ENCODE data around the gene OR5H6.
"Not testable (repeated sequence)": the region's sequence is repeated elsewhere in the genome, so short reads cannot be mapped to it uniquely, and the experiment has no call there.

The OR5H6 gene

DNA sequence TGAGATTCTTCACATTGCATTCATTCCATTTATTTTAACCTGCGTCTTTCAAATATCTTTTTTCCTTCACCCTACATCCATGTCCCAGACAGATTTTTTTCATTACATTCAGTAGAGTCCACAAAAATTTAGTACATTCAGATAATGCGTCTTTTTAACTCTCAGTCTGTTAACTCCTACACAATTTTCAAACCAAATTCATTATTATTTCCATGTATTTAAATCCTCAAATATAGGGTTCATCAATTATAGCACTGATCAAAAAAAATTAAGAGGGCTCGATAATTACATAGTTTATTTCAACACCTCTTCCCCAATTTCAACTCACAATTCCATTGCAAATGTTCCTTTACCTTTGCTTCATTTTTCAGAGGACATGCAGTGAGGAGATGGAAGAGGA is at the start of gene OR5H6:
OR5H6 (plus strand) TSS at position 301 of the 400 bp plus-strand sequence; CDS start at position 390, 89 bp downstream.
- DNase-seq = no peak

DNA sequence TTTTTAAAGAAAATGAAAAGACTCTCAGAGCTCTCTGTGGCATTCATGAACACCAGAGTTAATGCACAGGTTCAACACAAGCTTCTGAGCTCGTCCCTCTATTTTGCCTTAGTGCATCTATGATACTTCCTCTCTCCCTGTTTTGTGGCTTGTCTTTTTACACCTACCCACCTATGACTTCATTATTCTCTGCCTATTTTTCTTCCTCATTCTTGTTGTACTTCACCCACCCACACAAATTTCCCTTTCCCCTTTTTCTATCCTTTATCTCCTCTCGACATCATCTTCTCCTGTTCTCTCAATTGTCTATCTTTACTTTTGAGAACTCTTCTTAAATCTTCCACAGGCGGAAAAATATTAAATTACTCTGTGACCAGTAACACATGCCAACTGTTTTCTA is 49.0 kb upstream of the OR5H6 start:
- DNase-seq = no peak

DNA sequence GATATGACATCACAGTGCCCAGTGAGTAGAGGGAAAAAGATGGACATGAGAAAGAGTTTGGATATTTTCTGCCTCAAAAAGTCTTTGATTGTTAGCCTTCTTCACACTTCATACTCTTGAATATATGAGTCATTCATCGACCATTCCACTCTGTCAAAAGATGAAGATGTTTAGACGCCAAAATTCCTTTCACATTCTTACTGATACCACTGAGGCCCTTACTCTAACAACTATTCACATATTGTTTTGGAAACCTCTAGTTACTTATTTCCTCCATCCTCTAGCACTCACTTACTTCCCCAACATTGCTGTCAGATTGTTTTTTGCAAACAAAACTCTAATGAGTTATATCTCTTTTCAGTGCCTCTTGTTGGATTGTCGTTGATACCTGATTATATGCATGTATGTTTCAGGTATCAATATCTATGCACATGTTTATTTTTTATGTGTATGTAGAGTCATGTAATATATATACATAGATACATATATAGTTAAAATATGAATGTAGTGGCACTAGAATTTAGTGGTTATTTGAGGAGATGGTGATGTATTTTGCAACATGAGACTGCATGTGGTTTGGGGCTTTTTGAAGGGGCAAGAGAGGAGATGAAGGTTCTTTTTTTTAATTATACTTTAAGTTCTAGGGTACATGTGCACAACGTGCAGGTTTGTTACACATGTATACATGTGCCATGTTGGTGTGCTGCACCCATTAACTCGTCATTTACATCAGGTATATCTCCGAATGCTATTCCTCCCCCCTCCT is 40.0 kb upstream of the OR5H6 start:
- no peak for DNase-seq

DNA sequence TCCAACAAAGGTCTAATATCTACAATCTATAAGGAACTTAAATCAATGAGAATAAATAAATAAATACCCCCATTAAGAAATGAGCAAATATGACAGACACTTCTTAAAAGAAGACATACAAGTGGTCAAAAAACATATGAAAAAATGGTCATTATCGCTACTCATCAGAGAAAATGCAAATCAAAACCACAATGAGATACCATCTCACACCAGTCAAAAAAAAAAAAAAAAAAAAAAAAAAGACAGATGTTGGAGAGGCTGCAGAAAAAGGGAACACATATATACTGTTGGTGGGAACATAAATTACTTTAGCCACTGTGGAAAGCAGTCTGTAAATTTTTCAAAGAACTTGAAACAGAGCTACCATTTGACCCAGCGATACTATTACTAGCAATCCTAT is 31.6 kb upstream of the OR5H6 start:
- DNase-seq = no peak

DNA sequence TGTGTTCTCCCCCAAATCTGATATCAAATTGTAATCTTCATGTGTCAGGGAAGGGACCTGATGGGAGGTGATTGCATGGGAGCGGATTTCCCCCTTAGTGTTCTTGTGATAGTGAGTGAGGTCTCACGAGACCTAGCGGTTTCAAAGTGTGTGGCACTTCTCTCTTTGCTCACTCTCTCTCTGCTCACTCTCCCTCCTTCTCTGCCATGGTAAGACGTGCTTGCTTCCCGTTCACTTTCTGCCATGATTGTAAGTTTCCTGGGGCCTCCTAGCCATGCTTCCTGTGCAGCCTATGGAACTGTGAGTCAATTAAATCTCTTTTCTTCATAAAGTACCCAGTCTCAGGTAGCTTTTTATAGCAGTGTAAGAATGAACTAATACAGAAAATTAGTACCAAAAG is 30.6 kb upstream of the OR5H6 start:
- DNase-seq = no peak

DNA sequence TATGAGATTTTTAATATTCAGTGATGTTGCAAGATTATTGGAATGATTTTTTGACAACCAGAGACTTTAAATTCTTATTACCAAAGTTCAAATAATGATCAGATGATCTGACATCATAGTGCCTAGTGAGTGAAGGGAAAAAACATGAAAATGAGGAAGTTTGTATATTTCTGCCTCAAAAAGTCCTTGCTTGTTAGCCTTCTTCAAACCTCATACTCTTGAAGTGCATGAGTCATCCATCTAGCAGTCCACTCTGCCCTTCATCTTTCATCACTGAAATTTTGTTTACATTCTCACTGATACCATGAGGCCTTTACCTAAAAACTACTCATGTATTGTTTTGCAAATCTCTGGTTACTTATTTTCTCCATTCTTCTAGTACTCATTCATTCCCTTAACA is 23.9 kb upstream of the OR5H6 start:
- no peak for DNase-seq

DNA sequence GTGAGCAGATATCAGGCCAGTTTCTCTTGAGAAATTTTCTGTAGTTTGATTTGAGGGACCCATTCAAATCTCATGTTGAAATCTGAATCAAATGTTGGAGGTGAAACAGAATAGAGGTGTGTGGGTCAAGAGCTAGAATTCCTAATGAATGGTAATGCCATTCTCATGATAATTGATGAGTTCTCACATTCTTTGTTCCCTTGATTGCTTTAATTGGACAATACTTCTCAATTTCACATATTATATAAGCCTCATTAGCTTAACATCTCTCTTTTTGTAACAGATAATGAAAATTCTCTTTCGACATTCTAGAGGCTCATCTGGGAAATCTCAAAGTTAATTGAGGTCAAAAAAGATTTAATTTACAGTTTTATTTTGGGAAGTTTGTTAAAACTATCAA is 21.9 kb upstream of the OR5H6 start:
- no peak for DNase-seq

DNA sequence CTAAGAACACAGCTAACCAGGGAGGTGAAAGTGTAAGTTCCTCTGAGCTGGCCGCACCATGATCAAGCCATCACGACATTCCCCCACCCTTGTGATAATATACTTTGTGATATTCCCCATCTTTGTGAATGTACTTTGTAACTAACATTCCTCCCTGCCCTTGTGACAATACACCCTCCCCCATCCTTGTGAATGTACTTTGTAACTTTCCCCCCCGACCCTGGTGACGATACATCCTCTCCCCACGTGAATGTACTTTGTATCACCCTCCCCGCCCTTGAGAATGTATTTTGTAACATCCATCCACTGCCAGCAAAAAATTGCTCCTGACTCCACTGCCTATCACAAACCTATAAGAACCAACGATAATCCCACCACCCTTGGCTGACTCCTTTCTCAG is 20.2 kb upstream of the OR5H6 start:
- no peak for DNase-seq

DNA sequence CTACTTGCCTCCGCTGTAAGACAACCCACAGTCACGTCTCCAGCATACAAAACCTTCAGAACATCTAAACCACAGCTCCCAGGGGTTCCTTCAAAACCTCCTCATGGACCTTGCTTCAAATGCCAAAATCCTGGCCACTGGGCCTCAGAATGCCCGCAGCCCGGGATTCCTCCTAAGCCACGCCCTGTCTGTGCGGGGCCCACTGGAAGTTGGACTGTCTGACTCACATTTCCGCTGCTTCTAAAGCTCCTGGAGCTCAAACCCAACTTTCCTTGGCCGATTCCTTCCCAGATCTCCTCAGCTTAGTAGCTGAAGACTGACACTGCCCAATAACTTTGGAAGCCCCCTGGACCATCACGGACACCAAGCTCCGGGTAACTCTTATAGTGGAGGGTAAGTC is 17.9 kb upstream of the OR5H6 start:
- DNase-seq = no peak

DNA sequence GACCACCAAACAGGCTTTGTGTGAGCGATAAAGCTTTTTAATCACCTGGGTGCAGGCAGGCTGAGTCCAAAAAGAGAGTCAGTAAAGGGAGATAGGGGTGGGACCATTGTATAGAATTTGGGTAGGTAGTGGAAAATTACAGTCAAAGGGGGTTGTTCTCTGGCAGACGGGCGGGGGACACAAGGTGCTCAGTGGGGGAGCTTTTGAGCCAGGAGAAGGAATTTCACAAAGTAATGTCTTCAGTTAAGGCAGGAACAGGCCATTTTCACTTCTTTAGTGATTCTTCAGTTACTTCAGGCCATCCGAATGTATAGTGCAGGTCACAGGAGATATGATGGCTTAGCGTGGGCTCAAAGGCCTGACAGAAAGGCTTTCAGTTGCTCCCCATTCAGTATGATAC is 8.0 kb upstream of the OR5H6 start:
- not testable (repeated sequence) for DNase-seq

DNA sequence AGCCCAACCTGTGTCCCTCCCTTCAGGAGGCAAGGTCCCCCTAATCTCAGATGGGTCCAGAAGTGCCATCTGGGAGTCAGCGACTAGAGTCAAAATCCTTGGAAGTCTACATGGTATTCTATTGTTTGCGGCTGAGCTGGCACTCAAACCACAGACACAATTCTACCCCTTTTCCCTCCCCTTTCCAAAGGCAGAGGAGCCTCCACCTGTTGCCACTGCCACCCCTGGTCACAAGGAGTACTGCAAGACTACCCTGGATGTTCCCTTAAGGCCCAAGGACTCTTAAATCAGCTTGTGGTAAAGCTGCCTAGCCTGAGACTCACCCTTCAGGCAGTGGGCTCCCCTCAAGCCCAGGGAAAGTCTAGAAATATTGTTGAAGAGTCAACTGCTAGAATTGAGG is 4.3 kb upstream of the OR5H6 start:
- DNase-seq = no peak

DNA sequence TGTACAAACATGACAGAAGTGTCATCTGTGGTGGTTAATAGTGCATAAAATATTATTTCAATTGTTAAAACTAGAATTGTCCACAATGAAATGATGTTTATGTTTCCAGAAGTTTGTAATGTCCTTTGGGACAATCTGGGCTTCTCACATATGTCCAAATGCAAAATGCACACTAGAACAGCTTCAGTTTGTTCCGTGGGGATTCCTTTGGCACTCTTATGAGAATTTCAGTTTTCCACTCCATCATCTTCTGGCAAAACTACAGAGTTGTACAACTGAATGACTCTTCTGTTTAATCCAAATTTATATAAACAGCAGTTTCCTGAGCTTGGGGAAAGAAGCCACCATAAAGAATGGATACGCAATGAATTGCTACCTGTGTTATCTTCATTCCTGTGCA is 2.0 kb upstream of the OR5H6 start:
- DNase-seq = no peak

DNA sequence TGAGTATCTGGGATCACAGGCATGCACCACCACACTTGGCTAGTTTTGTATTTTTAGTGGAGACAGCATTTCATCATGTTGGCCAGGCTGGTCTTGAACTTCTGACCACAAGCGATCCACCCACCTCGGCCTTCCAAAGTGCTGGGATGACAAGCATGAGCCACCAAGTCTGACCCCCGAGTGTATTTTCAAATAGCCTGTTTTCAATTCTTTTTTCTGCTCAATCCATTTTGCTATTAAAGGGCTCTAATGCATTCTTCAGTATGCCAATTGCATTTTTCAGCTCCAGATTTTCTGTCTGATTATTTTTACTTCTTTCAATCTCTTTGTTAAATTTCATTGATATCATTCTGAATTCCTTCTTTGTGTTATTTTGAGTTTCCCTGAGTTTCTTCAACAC is 5.8 kb downstream of the OR5H6 start:
- DNase-seq = no peak

DNA sequence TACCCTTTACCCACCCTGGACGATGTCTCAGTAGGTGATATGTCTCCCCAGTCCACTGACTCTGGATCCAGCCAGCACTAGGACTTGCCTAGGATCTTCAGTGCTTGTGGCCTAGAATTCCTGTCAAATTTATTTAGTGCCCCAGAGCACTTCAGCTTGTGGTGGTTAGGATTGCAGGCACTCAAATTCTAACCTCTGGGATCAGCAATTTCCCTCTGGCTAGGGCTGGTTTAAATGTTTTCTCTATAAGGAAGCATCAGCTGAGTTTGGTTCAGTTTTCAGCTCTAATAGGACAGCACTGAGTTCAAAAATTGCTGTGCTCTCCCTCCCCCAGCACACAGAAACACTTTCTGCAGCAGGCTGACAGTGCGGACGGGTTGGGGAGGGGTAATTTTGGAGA is 8.1 kb downstream of the OR5H6 start:
- DNase-seq = no peak

DNA sequence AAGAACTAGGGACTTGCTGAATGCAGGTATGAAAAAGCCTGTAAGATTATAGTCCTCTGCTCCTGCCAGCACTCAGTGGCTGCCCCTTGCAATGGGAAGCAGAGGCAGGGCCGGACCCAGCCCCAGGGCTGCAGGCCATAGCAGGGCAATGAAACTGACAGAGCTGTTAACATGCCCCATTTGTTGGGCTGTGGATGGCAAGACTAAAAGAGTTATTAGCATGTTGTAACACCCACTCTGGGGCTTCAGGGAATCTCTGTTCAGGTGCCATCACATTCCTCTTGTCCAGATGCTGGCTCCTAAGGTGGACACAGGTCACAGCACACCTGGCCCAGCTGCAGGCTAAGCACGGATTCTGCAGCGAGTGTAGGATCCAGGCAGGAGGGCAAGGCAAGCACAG is 10.9 kb downstream of the OR5H6 start:
- no peak for DNase-seq

DNA sequence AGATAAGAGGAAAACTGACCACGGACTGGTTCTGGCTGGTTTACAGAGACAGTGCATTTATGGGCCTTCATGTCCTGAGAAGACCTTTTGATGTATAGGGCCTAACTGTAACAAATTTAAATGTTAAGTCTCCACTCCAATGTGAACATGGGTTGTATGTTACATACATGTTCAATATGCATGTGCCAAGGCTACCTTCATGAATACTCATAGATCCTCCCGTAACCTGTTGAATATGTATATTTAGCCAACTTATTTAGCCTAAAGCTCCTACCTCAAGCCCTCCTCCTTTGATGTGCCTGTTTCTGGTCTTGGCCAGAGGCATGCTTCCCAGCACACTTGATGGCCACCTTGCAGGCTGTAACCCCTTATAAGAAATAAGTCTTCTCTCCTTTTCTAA is 18.2 kb downstream of the OR5H6 start, which contains the start of gene OR5H2:
OR5H2 (plus strand) TSS at position 301 of the 400 bp plus-strand sequence. CDS start 398 bp downstream, outside the sequence.
- no peak for DNase-seq

DNA sequence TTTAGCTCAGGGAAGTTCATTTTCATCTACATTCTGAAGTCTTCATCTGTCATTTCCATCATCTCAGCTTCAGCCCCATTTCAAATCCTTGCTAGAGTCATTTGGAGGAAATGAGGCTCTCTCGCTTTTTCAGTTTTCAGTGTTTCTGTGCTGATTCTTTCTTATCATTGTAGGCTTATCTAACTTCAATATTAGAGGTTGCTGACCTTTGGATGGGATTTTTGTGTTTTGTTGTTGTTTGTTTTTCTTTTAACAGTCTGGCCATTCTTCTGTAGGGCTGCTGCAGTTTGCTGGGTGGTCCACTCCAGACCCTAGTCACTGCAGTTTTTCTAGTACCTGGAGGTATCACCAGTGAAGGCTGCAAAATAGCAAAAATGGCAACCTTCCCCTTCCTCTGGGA is 26.9 kb downstream of the OR5H6 start:
- no peak for DNase-seq

DNA sequence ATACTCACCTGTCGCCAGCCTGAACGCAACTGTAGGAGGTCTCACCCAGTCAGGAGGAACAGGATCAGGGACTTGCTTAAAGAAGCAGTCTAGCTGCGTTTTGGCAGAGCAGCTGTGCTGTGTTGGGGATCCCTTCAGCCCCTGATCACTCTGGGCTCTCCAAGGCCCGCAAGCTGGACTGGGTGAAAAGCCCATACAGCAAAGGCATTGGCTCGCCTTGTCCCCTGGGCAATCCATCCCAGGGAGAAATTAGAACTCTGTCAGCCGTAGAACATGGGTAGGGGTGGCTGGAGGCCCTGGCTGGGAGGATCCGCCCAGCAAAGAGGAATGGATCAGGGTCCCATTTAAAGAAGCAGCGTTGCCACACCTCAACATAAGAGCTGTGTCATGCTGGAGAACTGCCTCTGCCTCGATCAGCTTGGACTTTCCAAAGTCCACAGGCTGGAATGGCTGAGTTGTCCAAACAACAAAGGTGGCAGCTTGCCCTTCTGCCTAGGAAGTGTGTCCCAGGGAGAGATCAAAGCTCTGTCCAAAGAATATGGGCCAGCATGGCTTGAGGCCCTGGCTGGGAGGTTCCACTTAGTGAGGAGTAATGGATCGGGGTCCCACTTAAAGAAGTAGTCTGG is 27.4 kb downstream of the OR5H6 start:
- DNase-seq = no peak

Data from fibroblast of upper back skin (primary cell).